Bronchial epithelial cell (primary cell): ENCODE measurements around the gene GPR42. TPM values are rescaled to one million over a fixed set of nuclear protein-coding genes. Genes with fewer than 3 reads are reported as not detected.

Source experiments
- DNase-seq: peaks from one replicate; pipeline ENCODE4 v3.0.0-alpha.2; 2010; ENCODE audit warnings: low read depth
- FAIRE-seq: peaks from 2 replicates; lab custom pipeline; 2011; peaks lifted over from hg19 to GRCh38; lab: Jason Lieb, UNC
- H3K27me3 ChIP-seq: 2 replicates; pipeline ENCODE4 v1.5.1; 2011; ENCODE audit warnings: low read length; ENCODE audit not compliant: control insufficient read depth, insufficient read depth
- H3K36me3 ChIP-seq: 2 replicates; pipeline ENCODE4 v1.5.1; 2011; ENCODE audit warnings: low read length; ENCODE audit not compliant: control insufficient read depth, insufficient read depth
- H3K4me3 ChIP-seq: 2 replicates; pipeline ENCODE4 v1.5.1; 2011; ENCODE audit warnings: mild to moderate bottlenecking, low read depth, low read length, control low read depth
- total RNA-seq: library from RNA; depleted of rRNA; stranded (reverse); fragments of >200 nt; gene quantifications from 2 replicates; pipeline ENCODE4 v1.2.1, GENCODE V29; 2014
- TF ChIP-seq, protein P1 (sequence below): IDR thresholded peaks from 2 replicates; pipeline ENCODE4 v1.5.1; 2011; ENCODE audit warnings: mild to moderate bottlenecking, moderate library complexity, low read length, control low read depth, inconsistent platforms; ENCODE audit not compliant: insufficient read depth, severe bottlenecking

The GPR42 gene
- total RNA-seq, 1 donor from 2014 or later: not detected

DNA sequence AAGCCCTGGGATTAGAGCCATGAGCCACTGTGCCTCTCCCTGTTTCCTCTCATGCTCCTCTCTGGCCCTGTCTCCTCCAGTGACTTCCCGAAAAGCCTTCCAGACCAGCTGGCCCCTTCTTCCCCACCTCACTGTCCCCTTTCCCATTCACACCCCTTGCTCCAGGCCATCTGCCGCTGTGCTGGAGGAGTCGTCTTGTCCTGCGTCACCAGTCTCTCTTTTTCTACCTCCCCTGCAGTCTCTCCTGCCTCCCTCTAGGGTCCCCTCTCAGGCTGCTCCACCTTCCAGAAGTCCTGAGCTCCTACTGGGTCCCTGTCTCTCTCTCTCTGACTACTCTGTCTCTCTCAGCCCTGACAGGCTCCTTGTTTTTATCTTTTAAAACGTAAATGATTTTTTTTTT is 28.4 kb upstream of the GPR42 start:
- Histone ChIP-seq H3K4me3 (no peak overlapping the region), H3K27me3 (no peaks in the 10 kb centered on the region), H3K36me3 (no peaks in the 10 kb centered on the region)
- DNase-seq (no peak), FAIRE-seq (no peak)
- TF ChIP-seq, protein P1, sequence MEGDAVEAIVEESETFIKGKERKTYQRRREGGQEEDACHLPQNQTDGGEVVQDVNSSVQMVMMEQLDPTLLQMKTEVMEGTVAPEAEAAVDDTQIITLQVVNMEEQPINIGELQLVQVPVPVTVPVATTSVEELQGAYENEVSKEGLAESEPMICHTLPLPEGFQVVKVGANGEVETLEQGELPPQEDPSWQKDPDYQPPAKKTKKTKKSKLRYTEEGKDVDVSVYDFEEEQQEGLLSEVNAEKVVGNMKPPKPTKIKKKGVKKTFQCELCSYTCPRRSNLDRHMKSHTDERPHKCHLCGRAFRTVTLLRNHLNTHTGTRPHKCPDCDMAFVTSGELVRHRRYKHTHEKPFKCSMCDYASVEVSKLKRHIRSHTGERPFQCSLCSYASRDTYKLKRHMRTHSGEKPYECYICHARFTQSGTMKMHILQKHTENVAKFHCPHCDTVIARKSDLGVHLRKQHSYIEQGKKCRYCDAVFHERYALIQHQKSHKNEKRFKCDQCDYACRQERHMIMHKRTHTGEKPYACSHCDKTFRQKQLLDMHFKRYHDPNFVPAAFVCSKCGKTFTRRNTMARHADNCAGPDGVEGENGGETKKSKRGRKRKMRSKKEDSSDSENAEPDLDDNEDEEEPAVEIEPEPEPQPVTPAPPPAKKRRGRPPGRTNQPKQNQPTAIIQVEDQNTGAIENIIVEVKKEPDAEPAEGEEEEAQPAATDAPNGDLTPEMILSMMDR: no peak

DNA sequence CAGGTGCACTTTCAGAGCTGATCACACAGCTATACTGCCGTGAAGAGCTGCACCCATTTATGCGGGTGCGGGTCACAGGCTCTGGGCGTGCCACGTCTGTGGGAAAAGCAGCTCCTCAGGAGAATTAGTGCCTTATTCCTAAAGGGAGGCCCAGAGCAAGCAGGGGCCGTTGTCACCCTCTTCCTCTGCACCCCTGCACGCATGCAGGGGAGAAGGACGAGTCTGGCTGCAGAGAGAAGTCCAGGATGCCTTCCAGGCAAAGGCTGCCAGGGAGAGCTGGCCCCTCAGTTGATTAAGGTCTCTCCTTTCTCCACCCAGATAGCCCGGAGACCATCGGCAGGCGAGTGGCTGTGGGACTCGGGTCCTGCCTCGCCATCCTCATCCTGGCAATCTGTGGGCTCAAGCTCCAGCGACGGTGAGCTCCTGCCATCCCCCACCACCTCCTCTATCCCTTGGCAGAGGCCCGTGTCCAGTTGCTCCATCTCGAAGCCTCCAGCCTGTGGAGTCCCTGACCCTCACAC is 26.3 kb upstream of the GPR42 start:
- no peak overlapping the region for H3K4me3 ChIP-seq
- no peaks in the 10 kb centered on the region for H3K27me3 ChIP-seq
- no peak for DNase-seq
- no peaks in the 10 kb centered on the region for H3K36me3 ChIP-seq
- TF ChIP-seq, protein P1: no peak
- no peak for FAIRE-seq

DNA sequence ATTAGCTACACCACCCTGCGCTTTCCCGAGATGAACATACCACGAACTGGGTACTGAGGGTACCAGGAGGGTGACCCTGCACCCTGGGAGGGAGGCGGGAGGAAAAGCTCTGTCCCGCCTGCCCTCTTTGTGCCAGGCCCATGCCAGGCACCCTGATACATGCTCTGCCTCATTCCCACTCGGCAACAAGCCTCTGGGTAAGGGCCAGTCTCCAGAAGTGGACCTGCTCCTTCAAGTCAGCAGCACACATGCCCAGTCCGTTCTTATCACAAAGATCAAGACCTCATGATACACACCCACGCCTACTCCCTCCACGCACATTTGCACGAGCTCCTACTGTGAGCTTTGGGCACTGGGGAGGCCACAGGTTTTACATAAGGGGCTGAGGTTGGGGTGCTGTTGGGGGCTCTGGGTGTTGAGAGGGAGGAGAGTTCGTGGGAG is 25.2 kb upstream of the GPR42 start:
- FAIRE-seq: no peak
- Histone ChIP-seq H3K36me3 (no peaks in the 10 kb centered on the region), H3K27me3 (no peaks in the 10 kb centered on the region), H3K4me3 (no peak overlapping the region)
- no peak for DNase-seq
- TF ChIP-seq, protein P1: no peak

DNA sequence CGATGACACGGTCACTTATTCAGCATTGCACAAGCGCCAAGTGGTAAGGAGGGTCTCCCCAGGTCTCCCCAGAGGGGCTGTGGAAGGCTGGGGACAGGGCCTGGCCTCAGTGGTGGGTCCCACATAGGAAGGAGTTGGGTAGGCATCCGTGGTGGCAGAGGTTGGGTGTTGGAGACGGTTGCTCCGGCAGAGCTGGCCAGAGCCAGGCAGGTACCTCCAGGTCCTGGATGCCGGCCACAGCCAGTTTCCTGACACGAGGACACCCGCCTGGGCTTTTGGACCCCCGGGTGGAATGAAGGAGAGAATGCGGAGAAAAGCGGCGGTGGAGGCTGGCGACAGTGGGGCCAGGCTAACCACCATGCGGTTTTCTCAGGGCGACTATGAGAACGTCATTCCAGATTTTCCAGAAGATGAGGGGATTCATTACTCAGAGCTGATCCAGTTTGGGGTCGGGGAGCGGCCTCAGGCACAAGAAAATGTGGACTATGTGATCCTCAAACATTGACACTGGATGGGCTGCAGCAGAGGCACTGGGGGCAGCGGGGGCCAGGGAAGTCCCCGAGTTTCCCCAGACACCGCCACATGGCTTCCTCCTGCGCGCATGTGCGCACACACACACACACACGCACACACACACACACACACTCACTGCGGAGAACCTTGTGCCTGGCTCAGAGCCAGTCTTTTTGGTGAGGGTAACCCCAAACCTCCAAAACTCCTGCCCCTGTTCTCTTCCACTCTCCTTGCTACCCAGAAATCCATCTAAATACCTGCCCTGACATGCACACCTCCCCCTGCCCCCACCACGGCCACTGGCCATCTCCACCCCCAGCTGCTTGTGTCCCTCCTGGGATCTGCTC is 24.4 kb upstream of the GPR42 start:
- H3K4me3 ChIP-seq: no peak overlapping the region
- no peaks in the 10 kb centered on the region for H3K27me3 ChIP-seq
- no peaks in the 10 kb centered on the region for H3K36me3 ChIP-seq
- TF ChIP-seq, protein P1: no peak
- DNase-seq: no peak
- no peak for FAIRE-seq

DNA sequence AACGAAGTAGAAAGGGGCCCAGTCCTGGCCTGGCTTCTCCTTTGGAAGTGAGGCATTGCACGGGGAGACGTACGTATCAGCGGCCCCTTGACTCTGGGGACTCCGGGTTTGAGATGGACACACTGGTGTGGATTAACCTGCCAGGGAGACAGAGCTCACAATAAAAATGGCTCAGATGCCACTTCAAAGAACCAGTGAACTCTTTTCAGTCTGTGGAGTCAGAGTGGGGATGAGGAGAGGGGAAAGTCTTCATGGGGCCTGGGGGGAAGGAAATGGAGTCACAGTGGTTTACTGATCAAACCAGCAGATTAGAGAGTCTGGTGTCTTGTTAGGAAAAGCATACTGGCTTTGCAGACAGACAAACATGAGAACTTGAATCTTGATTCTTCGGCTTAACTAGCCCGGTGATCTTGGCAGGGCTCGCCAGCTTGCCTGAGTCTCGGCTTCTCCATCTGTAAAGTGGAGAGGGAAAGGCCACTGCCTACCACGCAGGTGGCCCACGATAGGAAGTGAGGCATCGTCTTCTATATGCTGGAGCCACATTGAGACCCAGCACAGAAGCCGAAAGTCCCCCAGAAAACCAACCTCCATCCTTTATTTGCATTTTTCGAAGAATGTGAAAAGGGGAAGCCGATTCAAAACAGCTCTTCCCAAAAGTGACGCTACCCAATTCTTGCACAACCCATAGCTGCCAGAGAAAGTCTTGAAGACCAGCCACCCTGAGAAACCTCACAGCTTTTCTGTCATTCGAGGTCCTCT is 23.5 kb upstream of the GPR42 start, which contains the start of gene FFAR1:
Gene FFAR1, plus strand, starts transcription at position 732 of the 759 bp plus-strand sequence. CDS start 3,650 bp downstream, outside the sequence.
- no peaks in the 10 kb centered on the region for H3K27me3 ChIP-seq
- no peak for DNase-seq
- no peaks in the 10 kb centered on the region for H3K36me3 ChIP-seq
- H3K4me3 ChIP-seq: no peak within 1 kb of the TSS
- no peak for FAIRE-seq
- TF ChIP-seq, protein P1: no peak
